Inflammatory macrophage treated with lipopolysaccharide for 4 hours (primary cell): ENCODE results near the gene APOH.
A peak's percentile ranks its signal among the peaks of the same experiment; 100 is the strongest.

Source experiments
- DNase-seq: peaks from one replicate; pipeline ENCODE4 v3.0.0-alpha.2; 2020

The APOH gene

GRCh38 chr17:66234611-66235010 lies 5.4 kb upstream of the APOH start:
- no peak for DNase-seq

DNA sequence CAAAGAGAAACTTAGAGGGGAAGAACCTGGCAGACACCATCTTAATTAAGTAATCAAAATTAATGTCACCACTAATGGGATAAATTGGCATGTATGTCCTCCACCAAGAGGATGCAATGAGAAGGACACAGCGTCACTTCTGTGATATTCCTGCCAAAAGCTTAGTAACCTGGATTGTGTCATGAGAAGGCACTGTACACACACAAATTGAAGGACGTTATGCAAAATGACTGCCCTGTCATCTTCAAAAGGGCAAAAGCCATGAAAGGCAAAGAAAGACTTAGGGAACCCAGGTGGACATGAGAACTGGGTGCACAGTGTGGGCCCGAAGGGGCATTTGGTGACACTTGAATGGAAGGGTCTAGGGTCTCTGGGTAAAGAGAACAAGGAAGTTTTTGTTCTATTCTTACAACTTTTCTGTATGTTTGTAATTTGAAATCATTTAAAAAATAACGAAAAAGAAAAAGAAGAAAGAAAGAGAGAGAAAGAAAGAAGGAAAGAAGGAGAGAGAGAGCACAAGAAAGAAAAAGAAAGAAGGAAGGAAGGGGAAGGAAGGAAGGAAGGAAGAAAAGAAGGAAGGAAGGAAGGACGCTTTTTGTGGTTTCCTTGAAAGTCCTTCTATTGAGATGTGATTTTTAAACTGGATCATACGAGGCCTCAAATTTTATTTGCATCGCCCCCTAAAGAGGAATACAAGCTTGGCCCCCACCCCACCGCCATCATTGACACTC lies 4.0 kb upstream of the APOH start:
- no peak for DNase-seq

DNA sequence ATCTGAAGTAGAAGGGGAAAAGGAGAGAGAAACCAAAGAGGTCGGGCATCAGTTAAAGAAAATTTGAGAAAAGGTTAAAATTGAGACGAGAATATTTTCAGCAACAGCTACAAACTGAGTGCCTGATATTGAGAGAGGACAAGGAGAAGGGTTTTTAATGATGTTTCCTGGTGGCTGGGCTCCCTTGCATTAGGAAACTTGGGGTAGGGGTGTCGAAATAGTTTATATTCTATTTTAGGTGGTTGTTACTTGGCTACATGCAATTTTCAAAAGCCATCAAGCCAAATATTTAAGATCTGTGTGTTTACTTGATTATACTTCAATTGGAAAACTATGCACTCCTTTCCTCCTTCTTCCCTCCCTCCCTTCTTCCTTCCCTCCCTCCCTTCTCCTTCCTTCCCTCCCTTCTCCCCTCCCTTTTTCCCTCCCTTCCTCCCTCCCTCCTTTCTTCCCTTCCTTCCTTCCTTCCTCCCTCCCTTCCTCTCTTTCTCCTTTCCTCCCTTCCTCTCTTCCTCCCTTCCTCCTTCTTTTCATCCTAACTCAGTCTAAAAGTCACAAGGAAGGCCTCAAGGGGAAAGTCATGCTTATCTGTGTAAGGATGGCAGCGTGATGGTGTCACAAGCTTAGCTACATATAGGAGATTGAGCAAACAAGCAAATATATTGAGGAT lies 1.8 kb upstream of the APOH start:
- no peak for DNase-seq

DNA sequence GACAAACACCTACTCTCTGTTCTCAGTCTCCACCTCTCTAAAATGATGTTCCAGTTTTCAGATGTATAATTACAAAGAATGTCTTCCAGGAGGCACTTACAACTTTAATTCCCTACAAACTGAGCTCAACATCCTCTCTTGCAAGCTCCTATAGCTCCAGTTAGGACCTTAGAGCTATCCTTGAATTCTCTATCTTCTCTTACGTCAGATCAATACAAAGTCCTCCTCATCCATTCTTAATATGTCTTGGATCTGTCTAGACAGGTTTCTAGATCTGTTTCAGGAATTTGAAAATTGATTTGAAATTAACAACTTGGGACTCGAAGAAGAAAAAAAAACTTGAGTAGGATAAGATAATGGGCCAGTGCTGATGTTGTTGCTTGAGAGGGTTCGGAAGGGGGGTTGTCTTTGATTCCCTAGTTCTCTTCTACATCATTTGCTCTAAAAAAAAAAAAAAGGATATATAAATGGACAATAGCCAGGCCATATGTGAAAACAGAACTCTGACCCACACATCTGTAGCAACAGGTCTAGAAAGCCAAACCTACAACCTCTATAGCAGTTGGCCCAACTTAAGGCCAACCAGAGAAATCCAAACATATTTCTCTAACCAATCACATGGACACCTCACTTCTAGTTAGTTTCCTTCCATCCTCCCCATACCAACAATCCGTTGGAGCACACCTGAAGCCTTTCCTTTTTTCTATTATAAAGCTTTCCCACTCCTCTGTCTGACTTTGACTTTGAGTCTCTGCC lies 746 bp upstream of the APOH start:
- DNase-seq: no peak

GRCh38 chr17:66227212-66228045 lies 1.8 kb downstream of the APOH start:
- no peak for DNase-seq

- no peak for DNase-seq
Measured at GRCh38 chr17:66222798-66223350, 6.3 kb downstream of the APOH start.

GRCh38 chr17:66221755-66222530 lies 7.3 kb downstream of the APOH start:
- no peak for DNase-seq

DNA sequence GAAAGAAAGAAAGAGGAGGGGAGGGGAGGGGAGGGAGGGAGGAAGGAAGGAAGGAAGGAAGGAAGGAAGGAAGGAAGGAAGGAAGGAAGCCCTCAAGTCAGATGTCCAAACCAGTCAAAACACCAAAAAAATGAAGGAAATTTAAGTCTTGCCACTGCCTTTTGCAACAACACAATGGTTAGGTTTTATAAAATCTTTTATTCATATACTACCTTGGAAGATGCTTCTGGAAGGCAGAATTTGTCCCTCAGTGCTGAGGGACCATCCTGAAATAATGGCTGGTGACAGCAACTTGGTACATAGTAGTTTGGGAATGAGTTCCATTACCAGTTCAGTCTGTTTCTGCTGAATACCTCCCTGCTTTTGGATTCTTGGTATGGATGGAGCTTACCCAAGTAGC lies 7.9 kb downstream of the APOH start:
- no peak for DNase-seq

DNA sequence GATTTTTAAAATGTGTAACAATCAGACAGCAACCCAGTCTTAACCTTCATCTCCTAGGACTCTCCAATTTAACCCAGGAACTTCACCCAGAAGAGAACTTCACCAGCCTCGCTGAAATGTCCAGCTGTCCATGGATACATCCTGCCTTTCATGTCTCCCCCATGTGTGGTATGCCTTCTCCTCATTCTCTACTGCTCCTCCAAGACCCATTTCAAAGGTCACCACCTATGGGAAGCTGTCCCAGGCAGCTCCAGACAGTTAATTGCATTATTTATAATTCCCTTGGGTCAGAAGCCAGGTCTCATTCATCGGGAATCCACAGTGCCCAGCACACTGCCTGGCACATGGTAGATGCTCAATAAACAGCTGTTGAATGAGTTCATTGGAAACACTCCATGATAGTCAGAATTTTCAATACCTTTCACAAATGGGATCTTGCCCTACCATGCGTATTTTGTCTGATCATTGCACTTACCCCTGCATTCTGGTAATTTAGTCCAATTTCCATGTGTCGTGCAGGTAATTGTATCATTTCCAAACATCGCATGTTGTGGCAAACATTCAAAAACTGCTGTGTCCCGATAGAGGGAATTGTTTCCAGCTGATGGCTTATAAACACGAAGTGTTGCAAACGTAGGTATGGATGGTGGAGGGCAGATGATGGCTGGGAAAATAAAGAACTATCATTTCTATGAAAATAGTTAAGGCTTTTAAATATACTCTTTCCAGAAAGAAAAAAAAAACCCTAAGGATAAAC lies 9.0 kb downstream of the APOH start:
- DNase-seq: no peak

- DNase-seq: no peak
Measured at GRCh38 chr17:66215529-66215911, 13.7 kb downstream of the APOH start.

DNA sequence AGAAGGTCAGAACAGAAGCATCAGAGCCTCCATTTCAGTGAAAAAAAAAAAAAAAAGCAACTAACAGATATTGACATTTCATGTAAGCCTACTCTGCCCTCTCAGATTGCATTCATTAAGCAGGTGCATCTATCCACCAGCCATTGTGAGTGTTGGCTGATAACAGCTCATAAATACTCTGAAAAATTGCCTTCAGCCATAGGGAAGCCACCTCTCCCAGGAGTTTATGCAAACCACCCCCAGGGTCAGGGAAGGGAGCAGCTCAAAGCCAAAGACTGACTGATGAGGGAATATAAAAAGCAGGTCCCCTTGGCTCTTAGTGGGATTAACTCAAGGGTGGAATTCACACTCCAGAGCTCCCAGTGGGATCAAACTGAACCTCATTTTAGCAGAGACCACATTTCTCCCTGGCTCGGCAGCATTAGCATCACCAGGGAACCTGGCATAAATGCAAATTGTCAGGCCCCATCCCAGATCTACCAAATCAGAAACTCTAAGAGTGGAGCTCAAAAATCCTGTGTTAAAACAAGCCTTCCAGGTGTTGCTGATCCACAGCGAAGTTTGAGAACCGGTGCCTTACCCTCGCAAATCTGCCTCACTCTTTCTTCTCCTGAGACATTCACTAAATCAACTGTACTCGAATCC lies 14.2 kb downstream of the APOH start:
- DNase-seq: no peak

DNA sequence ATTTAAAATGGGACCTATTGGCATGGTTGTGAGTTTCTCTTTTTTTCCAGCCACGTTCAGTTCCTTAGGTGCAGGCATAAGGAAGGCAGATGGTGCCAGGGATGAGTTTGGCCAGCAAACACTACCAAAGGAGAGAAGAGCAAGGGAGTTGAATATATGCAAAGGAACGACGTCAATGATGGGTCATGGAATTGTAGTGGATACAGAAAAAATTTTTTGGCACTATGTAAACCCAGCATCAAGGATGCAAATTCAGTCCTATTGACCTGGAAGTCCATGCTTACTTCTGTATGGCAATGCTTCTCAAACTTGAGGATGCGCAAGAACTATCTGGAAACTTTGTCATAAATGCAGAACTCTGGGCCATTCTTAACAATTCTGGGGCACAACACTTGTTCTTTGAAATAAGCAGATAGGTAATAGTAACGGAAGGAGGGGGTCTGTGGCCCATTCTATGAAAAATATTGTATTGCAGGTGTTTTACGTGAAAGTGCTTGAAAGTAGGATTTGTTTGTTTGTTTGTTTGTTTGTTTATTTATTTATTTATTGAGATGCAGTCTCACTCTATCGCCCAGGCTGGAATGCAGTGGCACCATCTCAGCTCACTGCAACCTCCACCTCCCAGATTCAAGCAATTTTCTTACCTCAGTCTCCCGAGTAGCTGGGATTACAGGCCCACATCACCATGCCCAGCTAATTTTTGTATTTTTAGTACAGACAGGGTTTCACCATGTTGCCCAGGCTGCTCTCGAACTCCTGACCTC lies 18.0 kb downstream of the APOH start:
- DNase-seq: no peak

GRCh38 chr17:66210208-66210574 lies 19.0 kb downstream of the APOH start:
- DNase-seq: no peak

GRCh38 chr17:66207936-66208335 lies 21.3 kb downstream of the APOH start:
- DNase-seq: no peak

DNA sequence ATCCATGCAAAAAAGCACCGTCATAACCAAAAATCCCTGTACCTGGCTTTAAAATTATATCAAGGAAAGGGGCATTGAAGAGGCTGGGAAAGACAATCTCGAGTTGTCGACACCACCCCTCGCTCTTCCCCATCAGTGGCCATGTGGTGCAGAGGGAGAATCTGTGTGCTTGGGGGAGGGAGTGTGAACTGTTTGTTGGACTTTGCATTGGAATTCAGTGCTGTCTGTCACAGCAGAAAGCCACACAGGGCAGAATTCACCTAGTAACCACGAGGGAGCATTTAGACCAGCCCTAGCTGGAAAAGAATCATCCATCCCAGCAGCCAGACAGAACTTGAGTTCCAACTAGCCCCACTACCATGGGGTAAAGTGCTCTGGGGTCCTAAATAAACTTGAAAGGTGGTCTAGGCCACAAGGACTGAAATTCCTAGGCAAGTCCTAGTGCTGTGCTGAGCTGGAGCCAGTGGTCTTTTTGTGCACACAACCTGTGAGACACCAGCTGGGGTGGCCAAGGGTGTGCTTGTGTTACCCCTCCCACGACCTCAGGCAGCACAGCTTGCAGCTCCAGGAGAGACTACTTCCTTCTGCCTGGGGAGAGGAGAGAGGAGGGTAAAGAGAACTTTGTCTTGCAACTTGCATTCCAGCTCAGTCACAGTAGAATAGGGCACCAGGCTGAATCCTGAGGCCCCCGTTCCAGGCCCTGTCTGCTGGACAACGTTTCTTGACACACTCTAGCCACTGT lies 25.8 kb downstream of the APOH start:
- DNase-seq: no peak

DNA sequence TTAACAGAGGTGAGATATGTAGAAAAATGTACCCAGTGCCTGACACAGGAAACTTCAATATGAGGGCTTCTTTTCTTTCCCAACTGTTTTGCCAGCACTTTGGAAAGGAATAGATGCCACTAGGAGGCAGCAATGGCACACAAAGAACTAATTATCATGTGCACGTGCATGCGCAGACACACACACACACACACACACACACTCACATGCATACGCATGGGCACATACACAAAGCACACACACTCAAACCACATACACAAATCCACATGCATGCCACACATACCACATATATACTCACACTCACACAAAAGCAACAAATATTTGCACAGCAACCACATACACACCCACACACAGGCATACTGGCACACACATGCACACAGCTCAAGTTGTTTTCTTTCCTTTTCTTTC lies 28.5 kb downstream of the APOH start:
- DNase-seq: peak; percentile 52

DNA sequence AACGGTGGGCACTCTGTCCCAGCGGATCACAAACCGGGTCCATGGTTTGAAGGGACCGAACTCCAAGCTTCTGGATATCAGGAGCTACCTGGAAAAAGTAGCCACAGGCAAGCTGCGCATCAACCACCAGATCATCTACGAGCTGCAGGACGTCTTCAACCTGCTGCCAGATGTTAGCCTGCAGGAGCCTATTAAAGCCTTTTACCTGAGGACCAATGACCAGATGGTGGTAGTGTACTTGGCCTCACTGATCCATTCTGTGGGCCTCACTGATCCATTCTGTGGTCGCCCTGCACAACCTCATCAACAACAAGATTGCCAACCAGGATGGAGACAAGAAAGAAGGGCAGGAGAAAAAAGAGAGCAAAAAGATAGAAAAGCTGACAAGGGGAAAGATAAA lies 31.0 kb downstream of the APOH start:
- DNase-seq: no peak

GRCh38 chr17:66192378-66192687 lies 36.9 kb downstream of the APOH start:
- no peak for DNase-seq

DNA sequence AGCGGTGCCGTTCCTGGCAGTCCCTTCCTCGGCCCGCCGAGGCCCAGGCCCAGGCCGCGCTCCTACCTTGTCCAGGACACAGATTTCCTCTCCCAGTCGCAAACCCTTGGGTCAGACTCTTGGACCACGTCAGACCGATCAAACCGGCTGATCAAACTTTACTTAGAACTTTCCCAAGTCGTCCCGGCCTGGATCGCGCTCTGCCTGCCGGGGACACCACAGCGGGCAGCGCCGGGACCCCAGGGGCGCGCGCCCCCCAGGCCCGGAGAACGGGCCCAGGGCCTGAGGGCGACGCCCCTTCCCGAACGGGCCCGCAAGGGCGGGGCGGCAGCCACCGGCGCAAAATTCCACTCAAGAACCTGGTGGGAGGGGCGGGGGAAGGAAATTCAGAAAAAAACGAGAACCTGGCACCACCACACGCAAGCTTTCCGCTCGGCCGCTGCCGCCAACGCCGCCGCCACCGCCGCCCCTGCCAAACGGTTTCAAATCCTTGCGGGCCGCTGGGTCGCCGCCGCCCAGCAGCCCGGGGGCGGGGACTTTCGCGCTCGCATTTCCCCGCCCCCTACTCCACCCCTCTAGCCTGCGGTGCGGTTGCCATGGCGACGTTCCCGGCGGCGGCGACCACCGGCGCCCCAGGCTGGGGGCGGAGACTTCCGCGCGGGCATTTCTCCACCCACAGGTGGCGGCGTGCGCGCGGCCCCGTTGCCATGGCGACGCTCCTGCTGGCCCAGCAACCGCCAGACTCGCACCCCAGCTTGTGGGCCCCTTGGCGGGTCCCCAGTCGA lies 37.4 kb downstream of the APOH start, which contains the start of gene CEP112:
TSS of gene CEP112 (minus strand) at position 541 of the 785 bp plus-strand sequence.
- peak; percentile 53 for DNase-seq
